HepG2 (cell line): ENCODE data around the gene RPS8. TPM values are rescaled to one million over a fixed set of nuclear protein-coding genes. Genes with fewer than 3 reads are reported as not detected.
A peak's percentile ranks its signal among the peaks of the same experiment; 100 is the strongest.

ENCODE experiments used
- AGO2 ChIP-seq: fragments of 200-400 bp; formaldehyde crosslinking; optimal IDR thresholded peaks from 2 replicates; pipeline ENCODE3; 2017; ENCODE audit warnings: mild to moderate bottlenecking, low read depth, low read length, moderate library complexity
- ELK4 ChIP-seq: sonication (generic); formaldehyde crosslinking; IDR thresholded peaks from 2 replicates; pipeline ENCODE4 v1.9.0; 2021; ENCODE audit warnings: missing genetic modification reagents, borderline replicate concordance
- HINFP ChIP-seq: sonication (generic); formaldehyde crosslinking; IDR thresholded peaks from 2 replicates; pipeline ENCODE4 v1.4.0; 2020; ENCODE audit warnings: low read depth, mild to moderate bottlenecking, missing genetic modification reagents
- JUND ChIP-seq: sonication (generic); formaldehyde crosslinking; IDR thresholded peaks from 2 replicates; pipeline ENCODE4 v1.8.0; 2022; ENCODE audit warnings: mild to moderate bottlenecking, missing genetic modification reagents
- KDM2A ChIP-seq: sonication (generic); formaldehyde crosslinking; IDR thresholded peaks from 2 replicates; pipeline ENCODE4 v1.4.0; 2020; ENCODE audit warnings: low read depth, missing genetic modification reagents, borderline replicate concordance
- KLF9 ChIP-seq: IDR thresholded peaks from 2 replicates; pipeline ENCODE4 v1.6.1; 2016; ENCODE audit warnings: low read depth
- MED8 ChIP-seq: sonication (generic); formaldehyde crosslinking; IDR thresholded peaks from 2 replicates; pipeline ENCODE4 v1.8.1; 2023; ENCODE audit warnings: mild to moderate bottlenecking, missing genetic modification reagents; ENCODE audit not compliant: insufficient replicate concordance
- NBN ChIP-seq: fragments of 450-650 bp; conservative IDR thresholded peaks from 2 replicates; pipeline ENCODE4 v1.6.1; 2017
- NCOA1 ChIP-seq: sonication (generic); formaldehyde crosslinking; IDR thresholded peaks from 2 replicates; pipeline ENCODE4 v1.9.0; 2021; ENCODE audit warnings: missing genetic modification reagents
- NFATC3 ChIP-seq: sonication (generic); formaldehyde crosslinking; IDR thresholded peaks from 2 replicates; pipeline ENCODE4 v1.5.1; 2020; ENCODE audit warnings: mild to moderate bottlenecking, missing genetic modification reagents
- REPIN1 ChIP-seq: sonication (generic); formaldehyde crosslinking; IDR thresholded peaks from 2 replicates; pipeline ENCODE4 v1.8.0; 2022; ENCODE audit warnings: missing genetic modification reagents, low read depth, mild to moderate bottlenecking, borderline replicate concordance
- RFX3 ChIP-seq: IDR thresholded peaks from 2 replicates; pipeline ENCODE4 v1.6.1; 2016; ENCODE audit warnings: missing biosample characterization, missing genetic modification reagents
- SALL1 ChIP-seq: sonication (generic); formaldehyde crosslinking; IDR thresholded peaks from 2 replicates; pipeline ENCODE4 v1.8.0; 2022; ENCODE audit warnings: mild to moderate bottlenecking, missing genetic modification reagents
- SP4 ChIP-seq: sonication (generic); formaldehyde crosslinking; IDR thresholded peaks from 2 replicates; pipeline ENCODE4 v1.8.1; 2023; ENCODE audit warnings: mild to moderate bottlenecking, missing genetic modification reagents
- TBX2 ChIP-seq: sonication (generic); formaldehyde crosslinking; IDR thresholded peaks from 2 replicates; pipeline ENCODE4 v1.5.0; 2020; ENCODE audit warnings: missing genetic modification reagents, mild to moderate bottlenecking, borderline replicate concordance
- TEF ChIP-seq: sonication (generic); formaldehyde crosslinking; IDR thresholded peaks from 2 replicates; pipeline ENCODE4 v1.5.0; 2020; ENCODE audit warnings: missing genetic modification reagents
- TP53 ChIP-seq: sonication (generic); formaldehyde crosslinking; conservative IDR thresholded peaks from 2 replicates; pipeline ENCODE4 v1.4.0; 2020; ENCODE audit warnings: missing genetic modification reagents
- ZFAT ChIP-seq: sonication (generic); formaldehyde crosslinking; conservative IDR thresholded peaks from 2 replicates; pipeline ENCODE4 v1.8.1; 2023; ENCODE audit warnings: missing genetic modification reagents, inconsistent platforms
- ZFX ChIP-seq: sonication (generic); formaldehyde crosslinking; IDR thresholded peaks from 2 replicates; pipeline ENCODE4 v1.4.0; 2020; ENCODE audit warnings: mild to moderate bottlenecking, low read depth, missing genetic modification reagents, moderate library complexity
- ZMYM3 ChIP-seq: sonication (generic); formaldehyde crosslinking; IDR thresholded peaks from 2 replicates; pipeline ENCODE4 v1.5.1; 2020; ENCODE audit warnings: mild to moderate bottlenecking, missing genetic modification reagents
- ZNF337 ChIP-seq: sonication (generic); formaldehyde crosslinking; IDR thresholded peaks from 2 replicates; pipeline ENCODE4 v1.5.1; 2020; ENCODE audit warnings: missing genetic modification reagents, low read depth, mild to moderate bottlenecking, borderline replicate concordance
- ZNF530 ChIP-seq: sonication (generic); formaldehyde crosslinking; IDR thresholded peaks from 2 replicates; pipeline ENCODE4 v1.5.0; 2020; ENCODE audit warnings: low read depth, mild to moderate bottlenecking, missing genetic modification reagents
- ZSCAN31 ChIP-seq: sonication (generic); formaldehyde crosslinking; IDR thresholded peaks from 2 replicates; pipeline ENCODE4 v1.5.0; 2020; ENCODE audit warnings: low read depth, mild to moderate bottlenecking, missing genetic modification reagents
- polyA plus RNA-seq, 8 experiments: library from polyadenylated mRNA; depleted of rRNA in 3 of 8; stranded (reverse) in 7 of 8; unstranded in 1 of 8; fragments of >200 nt; fragmentation: Illumina TruSeq in 4 of 8; extraction: Trizol in 4 of 8; gene quantifications; 2 replicates each; pipeline versions ENCODE4 v1.2.1 to v1.2.3, GENCODE V29; 2011 to 2016; ENCODE audit warnings: low read depth in 4 of 8, missing spikeins in 1 of 8, mixed read lengths in 1 of 8; ENCODE audit not compliant: insufficient read depth in 1 of 8
- total RNA-seq, 5 experiments: library from RNA; depleted of rRNA; stranded (reverse); fragments of >200 nt; fragmentation: Illumina TruSeq; extraction: Trizol; gene quantifications; 2 replicates each; pipeline ENCODE4 v1.2.3, GENCODE V29; 2016; ENCODE audit warnings: low read depth in 1 of 5
- TF ChIP-seq, protein P1 (sequence below): sonication (generic); formaldehyde crosslinking; IDR thresholded peaks from 2 replicates; pipeline ENCODE4 v1.9.0; 2021; ENCODE audit warnings: missing genetic modification reagents, borderline replicate concordance

Gene RPS8
- total and polyA plus RNA-seq, 2 of the 13 experiments (the other 11 are each of a cell fraction or from before 2014, with no cell fraction given) = 2,628 to 2,822 TPM

- TF ChIP-seq ELK4 (CRISPR knock-in tag) (no peak), JUND (CRISPR knock-in tag) (peak; percentile 49; the same call in 1 of the 2 replicates), TEF (CRISPR knock-in tag) (no peak), KLF9 (peak; percentile 36; the same call in 1 of the 2 replicates), NBN (no peak), ZSCAN31 (peak; percentile 34; the same call in 1 of the 2 replicates), NCOA1 (CRISPR knock-in tag) (peak; percentile 4; the same call in 1 of the 2 replicates), NFATC3 (CRISPR knock-in tag) (no peak), SP4 (CRISPR knock-in tag) (peak; percentile 87), REPIN1 (peak; percentile 85; the same call in 1 of the 2 replicates), ZFAT (CRISPR knock-in tag) (no peak), TP53 (CRISPR knock-in tag) (peak; percentile 99), HINFP (CRISPR knock-in tag) (peak; percentile 93), TBX2 (peak; percentile 88), RFX3 (no peak; the same call in 1 of the 2 replicates), SALL1 (CRISPR knock-in tag) (peak; percentile 81), MED8 (CRISPR knock-in tag) (no peak), AGO2 (peak; percentile 91), ZMYM3 (CRISPR knock-in tag) (peak; percentile 52; the same call in 1 of the 2 replicates), ZNF337 (no peak), ZNF530 (CRISPR knock-in tag) (no peak), KDM2A (CRISPR knock-in tag) (peak; percentile 89), ZFX (CRISPR knock-in tag) (peak; percentile 92)
- TF ChIP-seq, protein P1, sequence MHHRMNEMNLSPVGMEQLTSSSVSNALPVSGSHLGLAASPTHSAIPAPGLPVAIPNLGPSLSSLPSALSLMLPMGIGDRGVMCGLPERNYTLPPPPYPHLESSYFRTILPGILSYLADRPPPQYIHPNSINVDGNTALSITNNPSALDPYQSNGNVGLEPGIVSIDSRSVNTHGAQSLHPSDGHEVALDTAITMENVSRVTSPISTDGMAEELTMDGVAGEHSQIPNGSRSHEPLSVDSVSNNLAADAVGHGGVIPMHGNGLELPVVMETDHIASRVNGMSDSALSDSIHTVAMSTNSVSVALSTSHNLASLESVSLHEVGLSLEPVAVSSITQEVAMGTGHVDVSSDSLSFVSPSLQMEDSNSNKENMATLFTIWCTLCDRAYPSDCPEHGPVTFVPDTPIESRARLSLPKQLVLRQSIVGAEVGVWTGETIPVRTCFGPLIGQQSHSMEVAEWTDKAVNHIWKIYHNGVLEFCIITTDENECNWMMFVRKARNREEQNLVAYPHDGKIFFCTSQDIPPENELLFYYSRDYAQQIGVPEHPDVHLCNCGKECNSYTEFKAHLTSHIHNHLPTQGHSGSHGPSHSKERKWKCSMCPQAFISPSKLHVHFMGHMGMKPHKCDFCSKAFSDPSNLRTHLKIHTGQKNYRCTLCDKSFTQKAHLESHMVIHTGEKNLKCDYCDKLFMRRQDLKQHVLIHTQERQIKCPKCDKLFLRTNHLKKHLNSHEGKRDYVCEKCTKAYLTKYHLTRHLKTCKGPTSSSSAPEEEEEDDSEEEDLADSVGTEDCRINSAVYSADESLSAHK (CRISPR knock-in tag) = no peak
Measured at GRCh38 chr1:44799770-44800584, 24.6 kb downstream of the RPS8 start, which contains the start of gene PLK3 (continued).
